HL-60/S4 treated with retinoic acid at 250 ng/mL for 4 days and 3 days (cell line): ENCODE measurements around the gene KRT71.

ENCODE experiments used
- in situ Hi-C: fragments of 300-500 bp; cut with MboI; formaldehyde crosslinking; loops from 2 replicates; pipeline ENCODE4 v1.7.0; 2022; ENCODE audit warnings: low sequenced_read_pairs

The KRT71 gene

GRCh38 chr12:52578469-52578868 lies 25.5 kb upstream of the KRT71 start:
- in situ Hi-C loops, result loop anchor here (25.0 kb wide), 1 partner anchor 409 kb away; no protein-coding TSS in a partner anchor

GRCh38 chr12:52577316-52577715 lies 24.4 kb upstream of the KRT71 start:
- in situ Hi-C loops, result loop anchor here (25.0 kb wide), 1 partner anchor 410 kb away; no protein-coding TSS in a partner anchor

- in situ Hi-C loops, result loop anchor here (25.0 kb wide), 1 partner anchor 411 kb away; no protein-coding TSS in a partner anchor
Observed at GRCh38 chr12:52575948-52576347, 23.0 kb upstream of the KRT71 start.

GRCh38 chr12:52575256-52575655 lies 22.3 kb upstream of the KRT71 start:
- in situ Hi-C loops, result loop anchor here (25.0 kb wide), 1 partner anchor 412 kb away; no protein-coding TSS in a partner anchor

- in situ Hi-C loops, result no loop called here
Observed at GRCh38 chr12:52573743-52574142, 20.8 kb upstream of the KRT71 start, which contains the start of gene KRT74. Gene KRT74 (minus strand): TSS chr12:52573843. CDS start chr12:52573777, 66 bp downstream.

- in situ Hi-C loops, result no loop called here
Observed at GRCh38 chr12:52573306-52573705, 20.4 kb upstream of the KRT71 start.

GRCh38 chr12:52570511-52570910 lies 17.6 kb upstream of the KRT71 start:
- in situ Hi-C loops, result no loop called here

GRCh38 chr12:52568111-52568510 lies 15.2 kb upstream of the KRT71 start:
- in situ Hi-C loops, result no loop called here

- in situ Hi-C loops, result no loop called here
Observed at GRCh38 chr12:52566847-52567291, 13.9 kb upstream of the KRT71 start.

GRCh38 chr12:52564582-52564981 lies 11.6 kb upstream of the KRT71 start:
- in situ Hi-C loops, result no loop called here

- in situ Hi-C loops, result no loop called here
Observed at GRCh38 chr12:52561880-52562449, 9.0 kb upstream of the KRT71 start.

GRCh38 chr12:52559979-52560378 lies 7.0 kb upstream of the KRT71 start:
- in situ Hi-C loops, result no loop called here

- in situ Hi-C loops, result no loop called here
Observed at GRCh38 chr12:52558781-52559445, 6.0 kb upstream of the KRT71 start.

- in situ Hi-C loops, result no loop called here
Observed at GRCh38 chr12:52557476-52557875, 4.5 kb upstream of the KRT71 start.

GRCh38 chr12:52555577-52555976 lies 2.6 kb upstream of the KRT71 start:
- in situ Hi-C loops, result no loop called here

- in situ Hi-C loops, result no loop called here
Observed at GRCh38 chr12:52552055-52552454, 890 bp downstream of the KRT71 start.

GRCh38 chr12:52551216-52551865 lies 1.6 kb downstream of the KRT71 start:
- in situ Hi-C loops, result no loop called here

GRCh38 chr12:52546126-52546525 lies 6.8 kb downstream of the KRT71 start:
- in situ Hi-C loops, result no loop called here

- in situ Hi-C loops, result no loop called here
Observed at GRCh38 chr12:52543985-52544883, 8.7 kb downstream of the KRT71 start.

- in situ Hi-C loops, result no loop called here
Observed at GRCh38 chr12:52542785-52543318, 10.1 kb downstream of the KRT71 start.

- in situ Hi-C loops, result no loop called here
Observed at GRCh38 chr12:52542157-52542556, 10.8 kb downstream of the KRT71 start.
